ENCODE measurements around the gene PTPRT.

DNA sequence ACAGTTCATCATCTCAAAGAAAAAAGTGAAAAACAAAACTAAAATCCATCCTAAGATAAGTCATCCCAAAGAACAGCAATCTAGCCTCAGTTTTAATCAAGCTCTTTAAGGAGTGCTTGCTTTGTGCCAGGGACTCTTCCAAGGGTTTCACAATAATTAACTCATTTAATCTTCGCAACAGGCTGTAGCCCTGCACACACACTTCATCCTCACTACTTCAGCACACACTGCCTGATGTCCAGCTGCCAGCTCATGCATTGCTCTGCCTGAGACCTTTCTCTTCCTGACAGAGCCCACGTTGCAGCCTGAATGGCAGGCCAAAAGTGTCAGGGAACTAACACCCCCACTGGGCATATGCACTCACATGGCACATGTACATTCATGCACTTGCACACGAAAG lies 21.2 kb upstream of the PTPRT start:
- no peak for TF ChIP-seq POLR2A (IDR thresholded peaks at IDR 0.05)
- no peak for TF ChIP-seq CTCF (IDR thresholded peaks at IDR 0.05)
- no peak for TF ChIP-seq EP300 (IDR thresholded peaks at IDR 0.05)

All from ovary (tissue), 3 donors.